NCI-H1105 (cell line): ENCODE results near the gene KRT79.
"Not testable (repeated sequence)": the region's sequence is repeated elsewhere in the genome, so short reads cannot be mapped to it uniquely, and the experiment has no call there.

Experiments
- DNase-seq: peaks from one replicate; lab custom pipeline; 2025; lab: John Stamatoyannopoulos, UW

Gene KRT79

GRCh38 chr12:52860102-52860823 is 26.2 kb upstream of the KRT79 start:
- DNase-seq, result no peak

- DNase-seq, result no peak
Measured at GRCh38 chr12:52857500-52857899, 23.4 kb upstream of the KRT79 start.

- no peak for DNase-seq
Measured at GRCh38 chr12:52856787-52857186, 22.7 kb upstream of the KRT79 start.

- DNase-seq, result not testable (repeated sequence)
Measured at GRCh38 chr12:52856077-52856476, 22.0 kb upstream of the KRT79 start.

GRCh38 chr12:52851787-52852186 is 17.7 kb upstream of the KRT79 start:
- DNase-seq, result no peak

- no peak for DNase-seq
Measured at GRCh38 chr12:52850681-52851080, 16.6 kb upstream of the KRT79 start.

- no peak for DNase-seq
Measured at GRCh38 chr12:52849511-52849910, 15.4 kb upstream of the KRT79 start.

- DNase-seq, result no peak
Measured at GRCh38 chr12:52848661-52849255, 14.6 kb upstream of the KRT79 start, which contains the start of gene KRT78. KRT78 (minus strand) TSS chr12:52848994; CDS start chr12:52848930, 64 bp downstream.

- no peak for DNase-seq
Measured at GRCh38 chr12:52847335-52848102, 13.4 kb upstream of the KRT79 start.

GRCh38 chr12:52846356-52846970 is 12.4 kb upstream of the KRT79 start:
- no peak for DNase-seq

GRCh38 chr12:52845946-52846345 is 11.8 kb upstream of the KRT79 start:
- no peak for DNase-seq

GRCh38 chr12:52844386-52844785 is 10.3 kb upstream of the KRT79 start:
- no peak for DNase-seq

GRCh38 chr12:52839436-52840105 is 5.5 kb upstream of the KRT79 start:
- DNase-seq, result no peak

- DNase-seq, result no peak
Measured at GRCh38 chr12:52838609-52839435, 4.7 kb upstream of the KRT79 start.

GRCh38 chr12:52837781-52838608 is 3.9 kb upstream of the KRT79 start:
- DNase-seq, result no peak

GRCh38 chr12:52837413-52837741 is 3.3 kb upstream of the KRT79 start:
- no peak for DNase-seq

- DNase-seq, result no peak
Measured at GRCh38 chr12:52836491-52837412, 2.6 kb upstream of the KRT79 start.

GRCh38 chr12:52836042-52836466 is 1.9 kb upstream of the KRT79 start:
- no peak for DNase-seq
